GM18499 (cell line): ENCODE measurements around the gene CMSS1.

Experiments
- ATAC-seq: cut with Tn5 transposase; IDR thresholded peaks from one replicate; pipeline ENCODE4 v1.9.1; 2021; ENCODE audit warnings: moderate number of reproducible peaks; ENCODE audit not compliant: insufficient read depth, unreplicated experiment

CMSS1 gene

DNA sequence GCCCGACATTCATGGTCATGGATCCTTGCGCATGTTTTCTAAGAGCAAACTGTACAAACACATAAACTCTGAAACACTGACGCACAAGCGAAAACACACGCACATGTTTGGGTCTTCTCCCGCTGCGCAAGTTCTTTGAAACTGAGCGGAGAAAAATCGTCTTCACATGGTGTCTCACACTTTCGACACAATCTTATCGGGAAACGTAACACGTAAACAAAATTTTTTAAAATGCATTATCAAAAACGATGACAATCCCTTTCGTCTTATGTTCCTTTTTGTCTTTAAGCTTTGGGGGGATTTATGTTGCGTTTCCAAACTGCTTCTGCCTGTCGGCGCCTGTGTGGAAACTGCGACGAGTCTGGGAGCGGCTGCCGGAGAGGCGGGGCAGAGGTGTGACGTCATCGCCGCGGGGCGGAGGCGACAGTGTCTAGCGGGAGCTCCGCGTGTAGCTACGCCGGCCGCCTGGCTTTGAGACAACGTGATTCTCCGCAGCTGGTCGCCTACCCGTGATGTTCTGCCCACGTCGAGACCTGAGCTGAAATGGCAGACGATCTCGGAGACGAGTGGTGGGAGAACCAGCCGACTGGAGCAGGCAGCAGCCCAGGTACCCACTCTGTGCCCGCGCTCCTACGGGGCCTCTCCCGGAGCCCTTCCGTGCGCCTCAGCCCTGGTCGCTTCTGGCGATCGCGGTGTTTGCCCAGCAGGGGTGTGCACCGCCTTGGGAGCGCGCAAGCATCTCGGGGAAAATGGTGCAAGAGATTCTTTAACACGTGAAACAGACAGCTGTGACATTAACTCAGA, at the start of gene CMSS1:
Gene CMSS1 (plus strand): TSS at position 426 of the 804 bp plus-strand sequence.
- peak; percentile 92 for ATAC-seq

GRCh38 chr3:99768126-99768525, 49.5 kb upstream of the CMSS1 start:
- no peak for ATAC-seq

DNA sequence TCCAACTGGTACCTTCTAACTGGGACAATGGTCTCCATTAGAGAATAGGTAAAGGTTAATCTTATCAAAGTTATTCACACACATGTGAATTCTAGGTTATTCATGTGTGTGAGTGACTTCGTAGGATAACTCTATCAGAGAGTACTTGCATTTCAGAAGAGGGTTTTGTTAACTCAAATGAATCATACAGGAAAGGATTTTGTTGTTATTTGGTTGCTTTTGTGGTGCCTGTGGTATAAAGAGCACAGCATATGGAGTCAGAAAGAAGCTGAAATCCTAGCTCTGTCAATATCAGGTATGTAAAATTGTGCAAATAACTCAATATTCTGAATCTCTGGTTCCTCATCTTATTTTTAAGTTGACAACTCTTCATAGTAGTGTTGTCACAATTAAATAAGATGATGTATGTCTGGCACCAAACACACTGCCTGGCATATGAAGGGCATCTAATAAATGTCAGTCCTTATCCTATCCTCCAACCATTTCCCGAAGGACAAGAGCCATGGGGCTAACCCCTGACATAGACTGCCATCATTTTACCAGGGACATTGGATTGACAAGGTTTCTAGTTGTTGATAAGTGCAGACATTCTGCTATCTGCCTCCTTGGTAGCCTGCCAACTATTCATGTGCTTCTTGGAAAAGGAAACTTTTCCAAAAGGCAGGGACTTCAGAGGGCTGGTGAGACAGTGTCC, 48.7 kb upstream of the CMSS1 start:
- ATAC-seq, result no peak

GRCh38 chr3:99772171-99772570, 45.5 kb upstream of the CMSS1 start:
- no peak for ATAC-seq

DNA sequence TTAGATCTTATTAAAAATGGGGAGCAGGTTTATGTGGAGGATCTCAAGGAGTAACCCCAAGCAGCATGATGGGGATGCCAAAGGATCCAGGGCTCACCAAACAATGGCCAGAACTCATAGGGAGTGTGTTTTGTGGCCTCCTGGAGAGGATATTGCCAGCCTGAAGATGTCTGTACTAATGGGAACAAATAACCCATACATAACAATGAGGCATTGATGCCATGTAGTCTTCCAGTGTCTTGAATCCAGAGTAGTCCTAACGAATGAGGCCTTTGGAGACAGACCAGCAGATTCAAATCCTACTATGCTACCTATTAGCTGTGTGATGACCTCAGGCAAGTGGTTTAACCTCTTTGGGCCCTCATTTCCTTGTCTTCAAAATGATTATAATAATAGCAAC, 45.0 kb upstream of the CMSS1 start:
- no peak for ATAC-seq

DNA sequence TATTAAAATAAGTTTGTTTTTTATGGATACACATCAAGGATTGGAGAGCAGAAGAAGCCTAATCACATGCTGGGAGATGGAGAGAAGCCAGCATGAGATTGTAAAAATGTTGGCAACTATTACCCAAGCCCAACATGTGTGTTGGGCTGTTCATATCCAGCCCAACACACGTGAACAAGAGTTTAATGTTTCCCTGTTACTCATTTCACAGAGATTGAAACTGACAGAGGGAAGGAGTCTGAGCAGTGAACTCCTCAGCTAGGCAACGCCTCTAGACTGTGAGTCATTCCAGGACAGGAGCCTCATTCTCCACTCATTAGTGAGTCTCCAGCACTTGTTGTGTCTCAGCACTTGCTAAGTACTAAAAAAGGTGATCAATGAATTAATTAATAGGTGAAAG, 43.2 kb upstream of the CMSS1 start:
- peak; percentile 98 for ATAC-seq

- ATAC-seq, result no peak
These were observed 41.0 kb upstream of the CMSS1 start for GRCh38 chr3:99776516-99777209.

- no peak for ATAC-seq
These were observed 40.5 kb upstream of the CMSS1 start for GRCh38 chr3:99777210-99777549.

DNA sequence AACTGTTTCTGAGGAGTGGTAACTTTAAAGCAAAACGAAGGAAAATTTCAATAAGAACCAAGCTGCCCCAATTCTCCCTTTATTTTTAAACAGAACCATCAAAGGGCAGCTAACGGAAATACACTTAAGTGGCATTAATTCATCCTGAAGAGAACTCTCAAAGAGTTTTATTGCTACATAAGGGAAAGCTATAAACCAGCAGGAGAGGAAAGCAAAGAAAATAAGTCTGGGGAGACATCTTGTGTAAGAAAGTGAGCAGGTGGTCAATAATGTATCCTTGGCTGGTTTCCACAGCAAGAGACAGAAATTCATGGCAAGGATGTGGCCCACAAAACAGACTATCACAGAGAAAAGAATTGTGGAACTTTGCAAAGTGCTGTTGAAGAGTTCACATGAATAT, 40.0 kb upstream of the CMSS1 start:
- no peak for ATAC-seq

GRCh38 chr3:99780749-99781148, 36.9 kb upstream of the CMSS1 start:
- ATAC-seq, result no peak

GRCh38 chr3:99781761-99782160, 35.9 kb upstream of the CMSS1 start:
- no peak for ATAC-seq

DNA sequence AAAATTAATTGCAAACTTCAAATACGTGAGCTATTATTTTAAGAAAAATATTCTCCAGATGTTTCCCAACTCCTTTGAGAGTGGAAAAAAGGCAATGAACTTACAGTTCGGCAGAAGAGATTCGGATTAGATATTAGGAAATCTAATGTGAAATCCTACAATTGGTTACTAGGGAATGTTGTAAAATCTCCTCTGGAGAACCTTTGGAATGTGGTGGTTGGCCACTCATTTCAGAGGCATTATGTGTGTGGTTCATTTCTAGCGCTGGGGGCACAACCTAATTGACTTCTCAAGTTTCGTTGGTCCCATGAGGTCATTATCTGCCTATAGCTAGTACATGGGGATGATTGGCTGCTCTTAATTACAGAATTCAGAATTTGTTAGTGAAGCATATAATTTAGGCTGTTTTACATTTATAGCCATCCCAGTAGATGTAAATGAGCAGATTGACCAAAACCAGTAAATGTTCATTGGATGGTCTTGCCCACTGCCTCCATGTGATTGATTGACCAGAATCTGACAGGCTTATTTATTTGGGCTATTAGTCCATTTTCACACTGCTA, 34.6 kb upstream of the CMSS1 start:
- no peak for ATAC-seq

DNA sequence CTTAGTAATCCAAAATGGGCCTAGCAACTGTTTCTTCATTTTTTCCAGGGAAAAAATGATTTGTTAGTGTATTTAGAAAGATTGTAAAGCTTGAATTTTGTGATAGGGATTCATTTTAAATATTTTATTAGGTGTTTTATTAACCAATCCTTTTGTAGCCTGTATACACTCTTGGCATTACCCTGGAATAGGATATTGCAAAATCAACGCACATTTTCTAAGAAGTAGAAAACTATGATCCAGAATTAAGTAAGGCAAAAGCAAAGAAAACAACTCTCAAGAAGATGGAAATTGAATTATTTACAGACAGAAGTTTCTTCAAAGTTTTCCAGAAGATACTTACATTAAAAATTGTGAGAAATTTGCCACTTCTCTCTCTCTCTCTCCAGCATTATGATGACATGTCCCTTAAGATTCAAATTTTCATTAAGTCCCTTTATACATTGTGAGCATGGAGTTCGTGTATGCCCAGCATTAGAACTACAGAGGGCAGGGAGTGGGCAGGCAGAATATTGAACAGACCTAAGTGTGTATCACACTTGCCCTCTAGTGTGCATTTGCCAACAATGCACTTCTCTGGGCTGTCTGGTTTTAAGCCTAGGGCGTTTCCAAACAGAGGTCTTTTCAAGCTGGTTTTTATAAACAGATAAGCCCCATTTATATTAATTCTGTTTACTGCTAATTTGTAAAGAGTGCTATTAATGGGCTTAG, 28.5 kb upstream of the CMSS1 start:
- ATAC-seq, result peak; percentile 68

DNA sequence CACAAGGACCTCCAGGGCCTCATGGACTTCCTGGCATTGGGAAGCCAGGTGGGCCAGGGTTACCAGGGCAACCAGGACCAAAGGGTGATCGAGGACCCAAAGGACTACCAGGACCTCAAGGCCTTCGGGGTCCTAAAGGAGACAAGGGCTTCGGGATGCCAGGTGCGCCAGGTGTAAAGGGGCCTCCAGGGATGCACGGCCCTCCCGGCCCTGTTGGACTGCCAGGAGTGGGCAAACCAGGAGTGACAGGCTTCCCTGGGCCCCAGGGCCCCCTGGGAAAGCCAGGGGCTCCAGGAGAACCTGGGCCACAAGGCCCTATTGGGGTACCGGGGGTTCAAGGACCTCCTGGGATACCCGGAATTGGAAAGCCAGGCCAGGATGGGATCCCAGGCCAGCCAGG, 23.2 kb upstream of the CMSS1 start:
- no peak for ATAC-seq

- no peak for ATAC-seq
These were observed 22.1 kb upstream of the CMSS1 start for GRCh38 chr3:99795573-99795972.

DNA sequence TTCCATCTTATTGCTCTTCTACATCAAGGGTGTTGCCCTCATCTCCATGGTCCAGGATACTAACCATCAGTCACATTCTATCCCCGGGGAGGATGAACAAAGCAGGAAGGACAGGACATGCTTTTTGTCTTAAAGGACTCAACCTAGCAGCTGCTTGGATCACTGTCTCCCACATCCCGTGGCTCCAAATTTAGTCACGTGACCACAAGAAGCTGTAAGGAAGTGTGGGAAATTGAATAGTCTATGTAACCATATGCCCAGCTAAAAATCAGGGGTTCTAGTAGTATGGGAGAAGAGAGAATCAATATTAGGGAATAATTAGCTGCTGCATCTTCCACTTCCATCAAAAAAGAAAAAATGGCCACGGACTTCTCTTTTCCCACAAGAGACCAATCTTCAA, 18.2 kb upstream of the CMSS1 start:
- no peak for ATAC-seq

- no peak for ATAC-seq
These were observed 14.4 kb upstream of the CMSS1 start for GRCh38 chr3:99803297-99803696.

GRCh38 chr3:99805160-99805559, 12.5 kb upstream of the CMSS1 start:
- no peak for ATAC-seq

DNA sequence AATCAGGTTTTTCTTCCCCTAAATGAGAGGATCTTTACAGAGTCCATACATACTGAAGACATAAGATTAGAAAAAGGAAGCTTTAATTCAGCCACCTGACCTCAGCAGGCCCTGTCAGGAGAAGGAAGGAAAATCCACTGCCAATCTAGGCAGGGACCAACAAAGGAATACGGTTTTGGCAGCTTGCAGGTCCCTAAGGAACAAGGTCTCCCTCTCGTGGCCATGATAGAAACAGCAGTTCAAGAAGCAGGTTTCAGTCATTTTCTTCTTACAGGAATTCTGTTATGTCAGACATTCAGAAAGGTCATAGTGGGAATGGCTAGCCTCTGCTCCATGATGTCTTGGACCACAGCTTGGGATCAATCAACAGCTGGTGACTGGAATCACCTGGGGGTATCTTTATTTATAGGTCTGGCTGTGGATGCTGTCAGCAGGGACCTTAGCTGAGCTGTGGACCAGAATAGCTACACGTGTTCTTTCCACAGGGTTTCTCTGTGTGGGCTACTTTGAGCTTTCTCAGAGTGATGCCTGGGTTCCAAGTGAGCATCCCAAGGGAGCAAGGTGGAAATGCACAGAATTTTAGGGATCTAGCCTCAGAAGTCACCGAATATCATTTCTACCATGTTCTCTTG, 9.4 kb upstream of the CMSS1 start:
- no peak for ATAC-seq

- no peak for ATAC-seq
These were observed 8.1 kb upstream of the CMSS1 start for GRCh38 chr3:99809565-99809964.
